GM19043 (cell line): ENCODE results near the gene PEAK3.

Experiments
- ATAC-seq: cut with Tn5 transposase; IDR thresholded peaks from one replicate; pipeline ENCODE4 v1.9.1; 2021; ENCODE audit warnings: low read depth; ENCODE audit not compliant: unreplicated experiment

PEAK3 gene

GRCh38 chr19:2315818-2316353, 33.9 kb upstream of the PEAK3 start:
- ATAC-seq: no peak

GRCh38 chr19:2315121-2315817, 33.3 kb upstream of the PEAK3 start:
- no peak for ATAC-seq

- no peak for ATAC-seq
These were observed 31.0 kb upstream of the PEAK3 start for GRCh38 chr19:2312820-2313501.

- ATAC-seq: no peak
These were observed 29.1 kb upstream of the PEAK3 start for GRCh38 chr19:2311093-2311492.

- no peak for ATAC-seq
These were observed 27.9 kb upstream of the PEAK3 start for GRCh38 chr19:2309734-2310362.

- no peak for ATAC-seq
These were observed 26.2 kb upstream of the PEAK3 start, which contains the start of gene LINGO3 for GRCh38 chr19:2308114-2308556. TSS of gene LINGO3 (minus strand) at chr19:2308154. CDS start at chr19:2291776, 16,378 bp downstream.

GRCh38 chr19:2307518-2308012, 25.6 kb upstream of the PEAK3 start:
- no peak for ATAC-seq

- no peak for ATAC-seq
These were observed 25.0 kb upstream of the PEAK3 start for GRCh38 chr19:2306971-2307370.

GRCh38 chr19:2306281-2306806, 24.4 kb upstream of the PEAK3 start:
- no peak for ATAC-seq

GRCh38 chr19:2305452-2306280, 23.7 kb upstream of the PEAK3 start:
- no peak for ATAC-seq

- no peak for ATAC-seq
These were observed 21.3 kb upstream of the PEAK3 start for GRCh38 chr19:2303211-2303798.

- no peak for ATAC-seq
These were observed 20.6 kb upstream of the PEAK3 start for GRCh38 chr19:2302319-2303210.

GRCh38 chr19:2300533-2300932, 18.6 kb upstream of the PEAK3 start:
- ATAC-seq: no peak

- ATAC-seq: no peak
These were observed 14.2 kb upstream of the PEAK3 start for GRCh38 chr19:2296141-2296540.

- no peak for ATAC-seq
These were observed 12.8 kb upstream of the PEAK3 start for GRCh38 chr19:2294687-2295335.

- ATAC-seq: no peak
These were observed 9.3 kb upstream of the PEAK3 start for GRCh38 chr19:2291185-2291751.

- no peak for ATAC-seq
These were observed 8.6 kb upstream of the PEAK3 start for GRCh38 chr19:2290441-2291184.
